ENCODE data around the gene PSMD12.
"Not testable (repeated sequence)": the region's sequence is repeated elsewhere in the genome, so short reads cannot be mapped to it uniquely, and the experiment has no call there.

PSMD12 gene

DNA sequence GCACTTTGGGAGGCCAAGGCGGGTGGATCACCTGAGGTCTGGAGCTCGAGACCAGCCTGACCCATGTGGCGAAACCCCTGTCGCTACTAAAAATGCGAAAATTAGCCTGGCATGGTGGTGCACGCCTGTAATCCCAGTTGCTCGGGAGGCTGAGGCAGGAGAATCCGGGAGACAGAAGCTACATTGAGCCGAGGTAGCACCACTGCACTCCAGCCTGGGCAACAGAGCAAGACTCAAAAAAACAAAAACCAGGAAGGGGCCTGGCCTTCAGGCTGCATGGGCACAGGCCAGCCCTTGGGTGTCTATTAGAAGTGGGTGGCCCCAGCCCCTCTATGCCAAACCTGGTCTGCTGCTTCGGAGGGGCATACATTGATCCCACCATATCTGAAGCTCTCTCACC lies 56.0 kb downstream of the PSMD12 start:
- no peak for DNase-seq (ENCODE audit: low spot score)

DNA sequence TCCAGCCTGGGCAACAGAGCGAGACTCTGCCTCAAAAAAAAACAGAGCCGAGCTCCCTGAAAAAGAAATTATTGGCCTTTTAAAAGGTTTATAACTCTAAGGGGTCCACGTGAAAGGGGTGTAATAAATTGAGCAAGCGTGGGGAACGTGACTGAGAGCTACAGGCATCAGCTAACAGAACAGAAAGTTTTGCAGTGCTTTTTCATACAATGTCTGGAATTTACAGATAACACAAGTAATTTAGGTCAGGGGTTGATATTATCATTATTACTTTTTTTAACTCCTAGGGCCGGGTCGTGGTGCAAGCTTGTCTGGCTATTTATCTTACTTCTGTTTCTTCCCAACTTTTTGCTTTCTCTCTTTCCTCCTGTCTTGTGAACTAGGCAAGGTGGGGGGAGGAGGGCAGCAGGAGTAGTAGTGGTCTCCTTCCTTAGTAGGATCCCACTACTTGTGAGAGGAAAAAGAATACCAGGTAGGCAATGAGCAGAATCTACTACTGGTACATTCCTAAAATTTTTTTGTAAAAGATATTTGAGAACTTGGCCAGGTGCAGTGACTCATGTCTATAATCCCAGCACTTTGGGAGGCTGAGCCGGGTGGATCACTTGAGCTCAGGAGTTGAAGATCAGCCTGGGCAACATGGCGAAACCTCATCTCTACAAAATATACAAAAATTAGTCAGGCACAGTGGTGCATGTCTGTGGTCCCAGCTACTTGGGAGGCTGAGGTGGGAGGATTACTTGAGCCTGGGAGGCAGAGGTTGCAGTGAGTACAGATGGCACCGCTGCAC lies 60.7 kb downstream of the PSMD12 start:
- DNase-seq (ENCODE audit: low spot score), result not testable (repeated sequence)

DNA sequence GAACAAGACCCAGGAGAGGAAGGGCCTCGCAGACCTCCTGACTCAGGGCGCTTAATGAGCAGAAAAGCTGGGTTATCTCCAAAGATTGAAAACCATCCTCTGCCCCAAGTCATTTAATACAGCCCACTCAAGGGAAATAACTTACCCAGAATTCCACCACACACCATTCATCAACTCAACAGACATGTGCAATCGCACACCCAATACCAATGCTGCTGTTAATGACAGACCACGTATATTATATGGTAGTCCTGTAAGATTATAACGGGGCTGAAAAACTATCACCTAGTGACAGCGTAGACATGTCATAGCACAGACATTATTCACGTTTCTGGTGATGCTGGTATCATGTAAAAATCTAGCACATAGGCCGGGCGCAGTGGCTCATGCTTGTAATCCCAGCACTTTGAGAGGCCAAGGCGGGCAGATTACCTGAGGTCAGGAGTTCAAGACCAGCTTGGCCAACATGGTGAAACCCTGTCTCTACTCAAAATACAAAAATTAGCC lies 68.9 kb downstream of the PSMD12 start:
- DNase-seq (ENCODE audit: low spot score), result no peak

DNA sequence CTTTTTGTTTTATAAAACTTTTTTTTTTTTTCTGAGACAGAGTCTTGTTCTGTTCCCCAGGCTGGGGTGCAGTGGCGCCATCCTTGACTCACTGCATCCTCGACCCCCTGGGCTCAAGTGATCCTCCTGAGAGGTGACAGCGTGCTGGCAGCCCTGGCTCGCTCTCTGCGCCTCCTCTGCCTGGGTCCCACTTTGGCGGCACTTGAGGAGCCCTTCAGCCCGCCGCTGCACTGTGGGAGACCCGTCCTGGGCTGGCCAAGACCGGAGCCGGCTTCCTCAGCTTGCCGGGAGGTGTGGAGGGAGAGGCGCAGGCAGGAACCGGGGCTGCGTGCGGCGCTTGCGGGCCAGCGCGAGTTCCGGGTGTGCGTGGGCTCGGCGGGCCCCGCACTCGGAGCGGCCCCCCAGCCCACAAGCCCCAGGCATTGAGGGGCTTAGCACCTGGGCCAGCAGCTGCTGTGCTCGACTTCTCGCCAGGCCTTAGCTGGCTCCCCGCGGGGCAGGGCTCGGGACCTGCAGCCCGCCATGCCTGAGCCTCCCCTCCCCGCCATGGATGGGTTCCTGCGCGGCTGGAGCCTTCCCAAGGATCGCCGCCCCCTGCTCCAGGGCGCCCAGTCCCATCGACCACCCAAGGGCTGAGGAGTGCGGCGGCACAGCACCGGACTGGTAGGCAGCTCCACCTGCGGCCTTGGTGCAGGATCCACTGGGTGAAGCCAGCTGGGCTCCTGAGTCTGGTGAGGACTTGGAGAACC lies 71.8 kb downstream of the PSMD12 start:
- no peak for DNase-seq (ENCODE audit: low spot score)

DNA sequence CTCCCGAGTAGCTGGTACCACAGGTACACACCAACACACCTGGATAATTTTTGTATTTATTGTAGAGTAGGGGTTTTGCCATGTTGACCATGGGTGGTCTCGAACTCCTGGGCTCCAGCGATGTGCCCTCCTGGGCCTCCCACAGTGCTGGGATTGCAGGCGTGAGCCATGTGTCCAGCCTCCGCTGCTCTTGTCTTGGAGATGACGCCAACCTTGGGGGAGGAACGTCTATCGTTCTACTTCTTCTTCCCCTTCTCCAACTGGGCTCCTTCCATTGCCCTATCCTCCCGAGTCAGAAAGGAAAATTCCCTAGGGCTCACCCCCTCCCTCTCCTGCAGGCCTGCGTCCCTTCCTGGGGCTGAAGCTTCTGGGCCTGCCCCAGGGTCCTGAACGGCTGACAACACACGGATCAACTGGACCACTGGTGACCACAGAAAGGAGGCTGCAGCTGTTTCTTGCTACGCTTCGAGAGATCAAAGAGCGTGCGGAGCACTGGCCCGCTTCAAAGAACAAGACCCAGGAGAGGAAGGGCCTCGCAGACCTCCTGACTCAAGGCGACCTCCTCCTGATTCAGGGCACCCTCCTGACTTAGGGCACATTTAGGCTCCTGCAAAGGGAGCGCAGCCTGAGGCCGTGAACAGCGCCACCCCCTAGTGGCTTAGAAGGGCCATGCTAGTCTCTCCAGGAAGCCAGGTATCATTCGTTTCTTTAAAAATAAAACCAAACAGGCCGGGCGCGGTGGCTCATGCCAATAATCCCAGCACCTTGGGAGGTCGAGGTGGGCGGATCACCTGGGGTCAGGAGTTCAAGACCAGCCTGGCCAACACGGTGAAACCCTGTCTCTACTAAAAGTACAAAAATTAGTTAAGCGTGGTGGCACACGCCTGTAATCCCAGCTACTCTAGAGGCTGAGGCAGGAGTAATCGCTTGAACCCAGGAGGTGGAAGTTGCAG lies 72.8 kb downstream of the PSMD12 start:
- peak; percentile 70 for DNase-seq (ENCODE audit: low spot score)

DNA sequence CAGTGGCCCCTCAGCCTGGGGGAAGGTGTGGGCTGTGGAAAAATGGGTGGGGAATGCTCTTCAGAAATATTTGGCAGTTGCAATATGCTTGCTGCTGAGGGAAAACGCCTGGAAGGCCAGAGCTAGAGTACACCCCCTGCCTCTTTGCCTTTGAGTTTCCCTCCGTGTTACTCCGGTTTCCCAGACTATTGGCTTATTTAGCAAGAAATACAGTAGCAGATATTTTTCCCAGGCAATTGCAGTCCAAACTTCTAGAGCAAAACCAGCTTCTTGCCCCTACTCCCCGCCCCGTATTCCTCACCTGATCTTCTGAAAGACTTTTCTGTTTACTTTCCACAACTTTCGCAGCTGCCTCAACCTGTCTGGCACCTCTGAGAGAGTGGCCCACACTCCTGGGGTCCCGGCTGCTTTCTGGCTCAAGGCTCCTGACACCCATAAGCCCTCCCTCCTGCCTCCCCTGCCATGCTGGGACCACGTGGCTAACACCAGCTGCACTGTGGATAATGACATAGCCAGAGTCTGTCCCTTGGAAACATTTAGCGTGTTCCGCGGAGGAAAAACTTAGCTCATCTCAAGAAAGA lies 75.6 kb downstream of the PSMD12 start:
- no peak for DNase-seq (ENCODE audit: low spot score)

DNA sequence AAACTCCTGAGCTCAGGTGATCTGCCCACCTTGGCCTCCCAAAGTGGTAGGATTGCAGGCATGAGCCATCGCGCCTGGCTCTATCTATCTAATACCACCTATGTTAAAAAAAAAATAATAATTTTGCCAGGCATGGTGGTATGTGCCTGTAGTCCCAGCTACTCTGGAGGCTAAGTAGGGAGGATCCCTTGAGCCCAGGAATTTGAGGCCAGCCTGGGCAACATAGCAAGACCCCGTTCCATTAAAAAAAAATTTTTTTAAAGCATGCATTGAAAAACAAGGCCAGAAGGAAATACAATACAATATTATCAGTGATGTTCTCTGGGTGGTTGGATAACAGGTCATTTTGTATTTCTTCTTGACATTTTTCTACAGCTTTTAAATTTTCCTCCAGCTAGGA lies 76.1 kb downstream of the PSMD12 start:
- no peak for DNase-seq (ENCODE audit: low spot score)

DNA sequence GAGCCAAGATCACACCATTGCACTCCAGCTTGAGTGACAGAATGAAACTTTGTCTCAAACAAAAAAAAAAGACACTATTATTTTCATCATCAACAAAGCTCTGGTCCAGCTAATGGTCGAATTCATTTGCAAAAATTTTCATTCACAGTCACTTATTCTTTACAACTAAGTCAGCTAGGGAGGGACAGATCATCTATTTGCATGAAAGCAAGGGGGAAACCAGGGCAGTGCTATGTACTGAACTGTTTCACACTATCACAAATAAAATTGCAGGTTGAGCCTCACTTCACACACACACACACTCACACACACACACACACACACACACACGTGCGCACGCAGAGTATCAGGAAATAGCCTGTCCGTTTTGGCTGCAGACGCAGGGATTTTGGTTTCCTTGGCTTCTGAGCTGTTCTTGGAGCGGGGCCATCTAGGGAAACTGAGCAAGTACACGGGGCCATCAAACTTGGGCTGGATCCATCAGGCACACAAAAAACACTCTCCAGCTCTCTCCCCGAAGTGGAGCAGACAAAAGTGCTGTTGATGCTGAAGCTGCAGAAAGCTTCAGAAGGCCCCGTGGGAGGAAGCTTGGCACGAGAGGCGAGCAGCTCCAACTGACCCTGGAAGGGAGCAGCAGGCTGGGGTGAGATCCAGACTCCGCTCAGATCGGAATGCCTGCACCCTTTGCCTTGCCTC lies 77.0 kb downstream of the PSMD12 start:
- peak; percentile 68 for DNase-seq (ENCODE audit: low spot score)

All from AG08396 (cell line).